PC-3 (cell line): Measurements from ENCODE around the gene MFSD6L.

ENCODE experiments used
- CTCF ChIP-seq: fragments of 300-600 bp; sonication (generic); conservative IDR thresholded peaks from 2 replicates; pipeline ENCODE4 v1.5.1; 2017; ENCODE audit warnings: antibody characterized with exemption, low read depth, mild to moderate bottlenecking, low read length
- EZH2 ChIP-seq: fragments of 300-600 bp; sonication (generic); IDR thresholded peaks from one replicate; pipeline ENCODE4 v1.6.1; 2017; ENCODE audit warnings: antibody characterized with exemption, mild to moderate bottlenecking, low read length; ENCODE audit not compliant: unreplicated experiment
- EZH2phosphoT487 ChIP-seq: fragments of 300-600 bp; sonication (generic); IDR thresholded peaks from 2 replicates; pipeline ENCODE4 v1.6.1; 2018; ENCODE audit warnings: mild to moderate bottlenecking, antibody characterized with exemption, low read length, borderline replicate concordance

DNA sequence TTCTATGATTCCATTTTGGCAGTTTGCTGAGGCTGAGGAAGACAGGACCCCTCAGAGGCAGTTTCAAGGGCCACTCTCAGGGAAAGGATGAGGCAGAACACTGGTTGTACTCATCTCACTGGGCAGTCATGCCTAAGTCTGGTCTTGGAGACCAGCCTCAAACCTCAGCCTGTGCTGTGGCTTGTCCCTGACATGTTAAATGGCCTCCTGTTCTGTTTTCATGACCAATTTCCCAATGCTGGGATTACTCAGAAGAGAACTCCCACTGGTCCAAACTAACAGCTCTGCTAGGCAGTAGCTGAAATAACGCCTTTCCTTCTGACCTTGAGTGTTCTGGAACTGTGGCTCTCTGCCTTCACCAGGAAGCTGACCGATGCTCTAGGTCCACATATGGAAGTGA, 32.4 kb downstream of the MFSD6L start:
- TF ChIP-seq CTCF (no peak), EZH2 (no peak), EZH2phosphoT487 (no peak)
